GM20431 (cell line): ENCODE results near the gene KRTAP12-4.
"Not testable (repeated sequence)": the region's sequence is repeated elsewhere in the genome, so short reads cannot be mapped to it uniquely, and the experiment has no call there.

Experiments
- in situ Hi-C: fragments of 300-500 bp; cut with MseI, MboI; formaldehyde crosslinking; loops from one replicate; pipeline ENCODE4 v1.15.0; 2020; ENCODE audit warnings: low sequenced_read_pairs; ENCODE audit not compliant: unreplicated experiment

Gene KRTAP12-4

GRCh38 chr21:44637851-44638348 lies 16.6 kb downstream of the KRTAP12-4 start:
- in situ Hi-C loops: not testable (repeated sequence)

DNA sequence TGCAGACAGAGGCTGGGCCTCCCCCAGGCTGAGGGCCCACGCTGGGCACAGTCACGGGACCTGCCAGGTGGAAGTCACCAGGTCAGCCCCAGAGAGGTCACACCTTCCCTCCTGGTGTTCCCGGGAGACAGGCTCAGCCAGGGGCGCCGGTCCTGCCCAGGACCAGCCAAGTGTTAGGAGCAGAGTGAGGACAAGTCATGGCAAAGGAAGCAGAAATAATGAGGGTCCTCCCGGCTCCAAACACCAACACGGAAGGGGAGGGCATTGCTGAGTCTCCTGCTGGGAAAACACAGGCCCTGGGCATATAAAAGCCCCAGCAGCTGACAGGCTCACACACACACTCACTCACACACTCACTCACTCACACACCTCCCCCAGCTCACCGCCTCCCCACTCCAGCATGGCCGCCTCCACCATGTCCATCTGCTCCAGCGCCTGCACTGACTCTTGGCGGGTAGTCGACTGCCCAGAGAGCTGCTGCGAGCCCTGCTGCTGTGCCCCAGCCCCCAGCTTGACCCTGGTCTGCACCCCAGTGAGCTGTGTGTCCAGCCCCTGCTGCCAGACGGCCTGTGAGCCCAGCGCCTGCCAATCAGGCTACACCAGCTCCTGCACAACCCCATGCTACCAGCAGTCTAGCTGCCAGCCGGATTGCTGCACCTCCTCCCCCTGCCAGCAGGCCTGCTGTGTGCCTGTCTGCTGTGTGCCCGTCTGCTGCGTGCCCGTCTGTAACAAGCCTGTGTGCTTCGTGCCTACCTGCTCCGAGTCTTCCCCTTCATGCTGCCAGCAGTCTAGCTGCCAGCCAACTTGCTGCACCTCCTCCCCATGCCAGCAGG lies 17.2 kb downstream of the KRTAP12-4 start, which contains the start of gene KRTAP10-10:
Gene KRTAP10-10 (plus strand): TSS at position 339 of the 833 bp plus-strand sequence. CDS start 62 bp downstream, at position 401.
- in situ Hi-C loops: no loop called here

DNA sequence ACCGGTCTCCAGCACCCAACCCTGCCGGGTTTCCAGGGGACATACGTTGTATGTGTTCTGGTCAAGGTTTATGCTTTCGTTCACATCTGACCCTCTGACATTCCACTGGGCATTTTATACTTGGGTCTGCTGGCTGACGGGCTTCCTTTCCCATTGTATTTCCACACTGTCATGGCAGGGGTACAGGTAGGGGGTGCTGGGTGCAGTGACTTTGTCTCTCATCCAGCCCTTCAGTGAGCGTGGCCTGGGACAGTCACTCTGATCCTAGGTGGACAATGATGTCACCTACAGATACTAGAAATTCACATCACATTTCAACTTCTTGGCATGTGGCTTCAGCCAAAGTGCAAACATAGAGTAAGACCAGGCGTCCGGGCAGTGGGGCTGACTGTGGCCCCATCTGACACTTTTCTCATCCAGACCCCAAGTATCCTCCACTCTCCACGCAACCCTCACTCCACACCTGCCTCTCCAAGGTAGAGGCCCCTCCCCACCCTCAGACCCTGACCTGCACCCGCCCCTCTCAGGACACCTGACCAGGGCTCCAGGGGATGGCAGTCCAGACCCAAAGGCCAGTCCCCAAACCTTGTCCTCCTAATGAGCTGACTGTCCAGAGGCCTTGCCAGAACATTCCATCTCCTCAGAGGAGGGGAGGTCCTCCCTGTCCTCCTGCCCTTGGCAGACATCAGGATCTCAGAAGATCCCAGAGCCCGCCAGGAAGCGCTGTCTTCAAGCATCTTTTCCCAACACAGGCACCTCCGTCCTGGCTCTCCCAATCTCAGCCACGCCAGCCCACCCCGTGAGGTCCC lies 18.0 kb downstream of the KRTAP12-4 start:
- in situ Hi-C loops: no loop called here

DNA sequence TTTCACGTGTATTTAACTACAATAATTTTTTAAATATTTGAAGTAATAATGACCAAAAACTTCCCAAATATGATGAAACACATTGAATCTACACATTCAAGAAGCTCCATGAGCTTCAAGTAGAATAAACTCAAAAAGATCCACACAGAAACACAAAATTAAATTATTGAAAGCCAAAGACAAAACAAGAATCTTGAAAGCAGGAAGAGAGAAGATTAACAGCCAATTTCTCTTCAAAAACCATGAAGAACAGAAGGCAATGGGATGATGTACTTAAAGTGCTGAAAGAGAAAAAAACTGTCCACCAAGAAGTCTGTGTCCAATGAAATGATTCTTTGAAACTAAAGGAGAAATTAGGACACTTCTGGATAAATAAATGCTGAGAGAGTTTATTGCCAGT lies 22.4 kb downstream of the KRTAP12-4 start:
- in situ Hi-C loops: no loop called here

DNA sequence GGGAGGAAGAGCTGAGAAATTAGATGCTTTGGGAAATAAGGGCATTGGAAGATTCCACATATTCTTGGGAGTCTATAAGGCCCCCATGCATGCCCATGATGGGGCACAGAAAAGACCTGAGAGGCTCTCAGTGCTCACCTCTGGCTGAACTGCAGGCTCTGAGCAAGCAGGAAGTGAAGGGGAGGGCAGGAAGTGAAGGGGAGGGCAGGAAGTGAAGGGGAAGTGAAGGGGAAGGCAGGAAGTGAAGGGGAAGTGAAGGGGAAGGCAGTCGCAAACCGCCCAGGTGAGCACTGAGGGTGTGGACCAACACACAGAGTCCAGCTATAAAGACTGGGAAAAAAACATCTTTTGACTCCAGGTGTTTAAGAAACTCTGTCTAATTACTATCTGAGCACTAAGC lies 24.0 kb downstream of the KRTAP12-4 start:
- in situ Hi-C loops: no loop called here

DNA sequence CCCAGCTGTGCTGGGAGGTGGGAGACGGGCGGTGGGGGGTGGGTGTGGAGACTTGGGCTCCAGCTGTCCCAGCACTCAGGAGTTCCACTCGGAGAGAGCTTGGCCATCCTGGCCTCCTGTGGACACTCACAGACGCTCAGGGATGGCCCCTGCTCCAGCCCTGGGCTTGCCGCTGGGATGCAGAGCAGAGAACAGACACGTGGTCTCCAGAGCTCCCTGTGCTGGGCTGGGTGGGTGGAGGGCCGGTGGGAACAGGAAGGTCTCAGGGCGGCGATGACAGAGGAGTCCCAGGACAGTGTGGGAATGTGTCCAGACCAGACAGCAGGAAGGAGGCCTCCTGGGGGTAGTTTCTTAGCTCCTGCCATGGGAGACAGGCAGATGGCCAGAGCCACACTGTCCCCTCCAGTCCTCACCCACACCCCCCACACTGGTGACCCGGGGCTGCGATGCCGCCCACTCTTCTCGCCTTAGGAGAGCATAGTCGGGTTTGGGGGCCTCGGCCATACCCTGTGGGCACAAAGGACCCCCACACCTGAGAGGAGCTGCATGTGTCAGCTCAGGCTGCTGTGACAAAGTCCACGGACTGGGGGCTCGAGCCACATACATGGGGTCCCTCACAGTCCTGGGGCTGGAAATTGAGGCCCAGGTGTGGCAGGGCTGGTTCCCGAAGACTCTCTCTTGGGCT lies 25.6 kb downstream of the KRTAP12-4 start:
- in situ Hi-C loops: no loop called here

DNA sequence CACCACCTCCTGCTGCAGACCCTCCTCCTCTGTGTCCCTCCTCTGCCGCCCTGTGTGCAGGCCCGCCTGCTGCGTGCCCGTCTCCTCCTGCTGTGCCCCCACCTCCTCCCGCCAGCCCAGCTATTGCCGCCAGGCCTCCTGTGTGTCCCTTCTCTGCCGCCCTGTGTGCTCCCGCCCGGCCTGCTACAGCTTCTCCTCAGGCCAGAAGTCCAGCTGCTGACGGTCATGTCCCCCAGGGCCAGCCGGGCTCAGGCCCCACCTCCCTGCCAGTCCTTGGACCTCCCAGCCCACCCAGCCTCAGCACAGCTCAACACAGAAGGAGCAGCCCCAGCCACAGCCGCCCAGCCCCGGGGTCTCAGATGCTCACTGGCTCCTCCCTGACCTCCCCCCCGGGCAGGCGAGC lies 26.6 kb downstream of the KRTAP12-4 start:
- in situ Hi-C loops: not testable (repeated sequence)

DNA sequence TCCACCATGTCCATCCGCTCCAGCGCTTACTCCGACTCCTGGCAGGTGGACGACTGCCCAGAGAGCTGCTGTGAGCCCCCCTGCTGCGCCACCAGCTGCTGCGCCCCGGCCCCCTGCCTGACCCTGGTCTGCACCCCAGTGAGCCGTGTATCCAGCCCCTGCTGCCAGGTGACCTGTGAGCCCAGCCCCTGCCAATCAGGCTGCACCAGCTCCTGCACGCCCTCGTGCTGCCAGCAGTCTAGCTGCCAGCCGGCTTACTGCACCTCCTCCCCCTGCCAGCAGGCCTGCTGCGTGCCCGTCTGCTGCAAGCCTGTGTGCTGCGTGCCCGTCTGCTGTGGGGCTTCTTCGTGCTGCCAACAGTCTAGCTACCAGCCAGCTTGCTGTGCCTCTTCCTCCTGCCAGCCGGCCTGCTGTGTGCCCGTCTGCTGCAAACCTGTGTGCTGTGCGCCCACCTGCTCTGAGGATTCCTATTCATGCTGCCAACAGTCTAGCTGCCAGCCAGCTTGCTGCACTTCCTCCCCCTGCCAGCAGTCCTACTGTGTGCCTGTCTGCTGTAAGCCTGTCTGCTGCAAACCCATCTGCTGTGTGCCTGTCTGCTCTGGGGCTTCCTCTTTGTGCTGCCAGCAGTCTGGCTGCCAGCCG lies 27.2 kb downstream of the KRTAP12-4 start:
- in situ Hi-C loops: not testable (repeated sequence)

DNA sequence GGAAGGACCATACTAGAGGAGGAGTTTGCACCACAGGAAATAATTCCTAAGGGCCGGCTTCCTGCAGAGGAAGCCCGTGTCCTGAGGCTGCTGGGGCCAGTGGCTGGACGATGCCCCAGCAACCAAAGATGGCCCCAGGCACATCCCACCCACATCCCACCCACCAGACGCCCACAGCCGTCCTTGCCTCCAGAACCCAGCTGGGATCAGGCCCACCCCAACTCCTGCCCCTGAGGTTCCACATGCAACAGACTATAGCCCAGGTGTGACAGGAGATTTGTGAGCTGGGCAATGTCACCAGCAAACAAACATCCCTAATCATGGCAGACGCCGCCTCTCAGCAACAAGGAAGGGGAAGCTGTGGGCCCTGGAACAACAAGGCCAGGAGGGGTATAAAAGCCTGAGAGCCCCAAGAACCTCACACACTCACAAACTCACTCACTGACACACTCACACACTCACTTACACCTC lies 27.8 kb downstream of the KRTAP12-4 start, which contains the start of gene KRTAP10-9:
Gene KRTAP10-9 (plus strand): TSS at position 421 of the 471 bp plus-strand sequence. CDS start 79 bp downstream, outside the sequence.
- in situ Hi-C loops: no loop called here

- in situ Hi-C loops: no loop called here
Measured at GRCh38 chr21:44626262-44626661, 28.2 kb downstream of the KRTAP12-4 start.

DNA sequence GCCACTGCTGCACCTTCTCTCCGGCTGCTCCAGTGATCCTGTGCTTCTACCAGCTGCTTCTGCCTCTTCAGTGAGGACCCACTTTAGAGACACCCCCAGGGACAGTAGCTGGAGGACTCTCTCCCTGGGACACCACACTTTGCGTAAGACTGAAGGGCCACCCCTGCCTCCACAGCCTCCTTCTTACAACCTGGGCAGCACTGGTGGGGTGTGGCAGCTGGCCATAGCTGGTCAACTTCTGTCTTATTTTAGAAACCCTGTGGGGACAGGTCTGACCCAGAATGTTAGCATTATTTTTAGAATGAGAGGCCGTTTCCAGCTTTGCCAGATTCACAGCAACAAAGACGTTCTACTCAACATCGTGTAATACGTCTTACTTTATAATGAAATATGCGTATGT lies 28.7 kb downstream of the KRTAP12-4 start:
- in situ Hi-C loops: no loop called here

- in situ Hi-C loops: no loop called here
Measured at GRCh38 chr21:44623575-44623974, 30.9 kb downstream of the KRTAP12-4 start.

- in situ Hi-C loops: no loop called here
Measured at GRCh38 chr21:44619886-44620285, 34.6 kb downstream of the KRTAP12-4 start.

DNA sequence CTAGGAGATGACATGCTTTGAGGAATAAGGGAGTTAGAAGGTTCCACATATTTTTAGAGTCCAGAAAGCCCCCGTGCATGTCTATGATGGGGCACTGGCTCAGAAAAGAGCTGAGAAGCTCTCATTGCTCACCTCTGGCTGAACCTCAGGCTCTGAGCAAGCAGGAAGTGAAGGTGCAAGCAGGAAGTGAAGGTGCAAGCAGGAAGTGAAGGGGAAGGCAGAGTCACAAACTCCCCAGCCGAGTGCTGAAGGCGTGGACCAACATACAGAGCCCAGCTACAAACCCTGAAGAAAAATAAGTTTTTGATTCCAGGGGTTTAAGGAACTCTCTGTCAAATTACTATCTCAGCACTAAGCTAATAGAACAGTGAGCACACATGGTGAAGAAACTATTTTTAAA lies 35.5 kb downstream of the KRTAP12-4 start:
- in situ Hi-C loops: no loop called here

DNA sequence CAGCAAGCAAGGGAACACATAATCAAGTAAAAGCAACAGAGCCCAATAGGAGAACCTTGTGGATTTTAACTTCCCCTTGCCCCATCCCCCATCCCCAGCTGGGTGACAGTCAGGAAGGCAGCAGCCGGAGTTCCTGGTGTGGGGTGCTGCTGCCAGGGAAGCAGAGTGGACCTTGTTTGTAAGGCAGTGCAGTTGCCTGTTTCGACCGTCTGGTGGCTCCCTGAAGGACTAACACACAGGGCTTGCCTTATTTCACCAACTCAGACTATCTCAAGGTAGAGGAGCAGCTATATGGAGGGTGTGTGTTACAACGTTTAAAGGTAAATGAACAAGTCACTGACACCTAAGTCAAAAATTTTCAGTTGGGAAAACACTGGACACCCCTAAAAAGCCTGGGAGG lies 36.0 kb downstream of the KRTAP12-4 start:
- in situ Hi-C loops: no loop called here

DNA sequence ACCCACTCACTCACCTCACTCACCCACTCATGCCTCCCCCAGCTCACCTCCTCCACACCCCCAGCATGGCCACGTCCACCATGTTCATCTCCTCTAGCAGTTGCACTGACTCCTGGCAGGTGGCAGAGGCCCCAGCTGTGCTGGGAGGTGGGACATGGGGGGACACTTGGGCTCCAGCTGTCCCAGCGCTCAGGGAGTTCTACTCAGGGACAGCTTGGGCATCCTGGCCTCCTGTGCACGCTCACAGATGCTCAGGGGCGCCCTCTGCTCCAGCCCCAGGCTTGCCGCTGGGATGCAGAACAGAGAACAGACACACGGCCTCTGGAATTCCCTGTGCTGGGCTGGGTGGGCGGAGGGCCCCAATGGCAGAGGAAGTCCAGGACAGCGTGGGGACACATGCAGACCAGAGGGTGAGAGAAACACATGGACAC lies 37.4 kb downstream of the KRTAP12-4 start:
- in situ Hi-C loops: no loop called here

GRCh38 chr21:44616591-44616926 lies 37.9 kb downstream of the KRTAP12-4 start:
- in situ Hi-C loops: no loop called here

DNA sequence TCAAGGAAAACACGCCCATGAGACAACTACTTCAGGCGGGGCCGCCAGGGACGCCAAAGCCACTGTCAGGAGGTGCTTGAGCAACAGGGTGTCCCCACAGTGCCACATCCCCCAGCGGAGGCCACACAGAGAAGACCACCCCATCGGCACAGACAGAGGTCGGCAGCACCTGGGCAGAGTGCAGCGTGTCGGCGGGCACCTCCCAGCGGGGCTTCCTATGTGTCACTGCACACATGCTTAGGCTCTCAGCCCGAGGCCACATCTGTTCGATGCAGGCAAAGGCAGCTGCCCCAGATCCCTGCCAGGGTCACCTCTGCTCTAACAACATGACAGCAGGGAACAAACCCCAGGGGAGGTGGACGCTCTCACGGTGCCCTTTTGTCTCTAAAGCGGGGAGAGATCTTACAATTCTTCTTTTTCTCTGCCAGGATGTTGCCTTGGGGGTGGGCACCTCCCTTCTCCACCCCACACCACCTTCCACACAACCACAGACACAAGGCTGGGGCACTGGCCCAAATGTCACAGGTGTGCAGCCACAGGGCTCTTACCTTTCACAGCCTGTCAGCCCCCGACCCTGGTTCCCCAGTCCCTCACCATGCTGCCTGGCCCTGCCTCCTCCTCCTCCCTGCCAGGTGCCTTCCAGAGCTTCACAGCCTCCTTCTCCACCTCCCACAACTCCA lies 38.4 kb downstream of the KRTAP12-4 start:
- in situ Hi-C loops: no loop called here

GRCh38 chr21:44615466-44615865 lies 39.0 kb downstream of the KRTAP12-4 start:
- in situ Hi-C loops: no loop called here
